ENCODE measurements around the gene APOBEC3G.

APOBEC3G gene

DNA sequence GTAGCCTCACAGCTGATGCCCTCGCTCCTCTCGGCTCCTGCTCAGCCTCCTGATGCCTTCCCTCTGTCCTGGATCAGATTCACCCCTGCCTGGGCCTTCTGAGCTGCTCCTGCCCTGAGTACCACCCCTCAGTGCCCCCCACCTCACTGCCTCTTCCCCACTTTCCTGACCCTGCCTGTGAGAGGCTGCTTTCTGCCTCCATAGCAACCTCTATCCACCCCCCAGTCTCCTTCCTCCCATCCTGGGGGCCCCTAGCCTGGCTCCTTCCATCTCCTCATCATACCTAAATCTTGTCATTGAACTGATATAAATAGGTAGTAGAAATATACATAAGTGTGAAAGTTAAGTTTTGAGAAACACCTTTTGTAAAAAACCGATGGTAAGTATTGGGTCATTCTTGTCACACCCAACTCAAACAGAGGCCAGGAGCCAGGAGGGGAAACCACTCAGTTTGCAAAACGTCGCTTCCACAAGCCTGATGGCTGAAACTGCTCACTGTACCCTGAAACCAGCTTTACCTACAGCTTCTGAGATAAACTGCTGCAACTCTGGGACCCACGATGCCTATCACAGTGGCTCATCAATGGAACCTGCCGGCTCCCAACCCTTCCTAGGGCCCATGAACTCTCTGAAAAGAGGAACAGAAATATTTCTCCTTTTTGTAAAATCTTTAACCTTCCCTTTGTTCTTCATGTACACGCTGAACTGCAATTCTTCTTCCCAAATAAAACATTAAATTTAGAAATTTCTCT is 15.2 kb downstream of the APOBEC3G start:
- no peak for DNase-seq

DNA sequence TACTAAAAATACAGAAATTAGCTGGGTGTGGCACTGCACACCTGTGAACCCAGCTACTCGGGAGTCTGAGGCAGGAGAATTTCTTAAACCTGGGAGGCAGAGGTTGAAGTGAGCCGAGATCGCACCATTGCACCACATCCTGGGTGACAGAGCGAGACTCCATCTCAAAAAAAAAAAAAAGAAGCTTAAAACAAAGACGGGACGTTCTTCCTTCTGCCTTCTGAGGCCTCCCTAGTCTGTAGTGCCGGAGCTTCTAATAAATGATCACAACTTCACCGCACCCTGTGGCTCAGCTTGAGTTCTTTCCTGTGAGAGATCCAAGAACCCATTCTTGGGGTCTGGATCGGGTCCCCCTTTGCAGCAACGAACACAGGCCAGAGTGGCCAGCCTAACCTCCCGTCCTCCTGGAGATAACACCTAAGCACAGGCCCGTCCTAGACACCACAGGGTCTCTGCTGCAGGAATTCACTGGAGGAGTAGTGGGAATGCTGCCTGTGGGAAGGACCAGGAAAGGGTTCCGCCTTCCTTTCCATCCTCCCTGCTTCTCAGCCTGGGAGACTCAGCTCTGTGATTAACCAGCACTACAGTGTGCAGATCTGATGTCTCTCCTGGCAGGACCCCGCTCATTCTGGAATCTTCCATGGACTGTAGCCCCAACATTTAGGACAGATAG is 17.8 kb downstream of the APOBEC3G start:
- DNase-seq, result no peak

DNA sequence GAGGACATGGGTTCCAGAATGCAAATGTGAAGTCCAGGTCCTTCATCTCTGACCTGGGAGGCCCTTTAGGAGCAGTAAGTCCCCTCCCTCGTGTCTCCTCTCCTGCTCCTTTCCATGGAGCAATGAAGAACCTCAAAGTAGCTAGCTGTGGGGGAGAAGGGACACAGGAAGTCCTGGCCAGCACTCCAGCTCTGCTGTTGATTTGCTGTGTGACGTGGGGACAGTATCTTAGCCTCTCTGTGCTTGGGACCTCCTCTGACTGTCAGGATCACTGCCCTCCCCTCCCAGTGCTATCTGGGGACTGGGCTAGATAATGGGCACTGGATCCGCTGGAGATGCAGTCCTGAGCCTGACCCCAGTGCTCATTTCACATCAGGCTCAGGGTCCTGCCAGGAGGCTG is 18.9 kb downstream of the APOBEC3G start:
- no peak for DNase-seq

DNA sequence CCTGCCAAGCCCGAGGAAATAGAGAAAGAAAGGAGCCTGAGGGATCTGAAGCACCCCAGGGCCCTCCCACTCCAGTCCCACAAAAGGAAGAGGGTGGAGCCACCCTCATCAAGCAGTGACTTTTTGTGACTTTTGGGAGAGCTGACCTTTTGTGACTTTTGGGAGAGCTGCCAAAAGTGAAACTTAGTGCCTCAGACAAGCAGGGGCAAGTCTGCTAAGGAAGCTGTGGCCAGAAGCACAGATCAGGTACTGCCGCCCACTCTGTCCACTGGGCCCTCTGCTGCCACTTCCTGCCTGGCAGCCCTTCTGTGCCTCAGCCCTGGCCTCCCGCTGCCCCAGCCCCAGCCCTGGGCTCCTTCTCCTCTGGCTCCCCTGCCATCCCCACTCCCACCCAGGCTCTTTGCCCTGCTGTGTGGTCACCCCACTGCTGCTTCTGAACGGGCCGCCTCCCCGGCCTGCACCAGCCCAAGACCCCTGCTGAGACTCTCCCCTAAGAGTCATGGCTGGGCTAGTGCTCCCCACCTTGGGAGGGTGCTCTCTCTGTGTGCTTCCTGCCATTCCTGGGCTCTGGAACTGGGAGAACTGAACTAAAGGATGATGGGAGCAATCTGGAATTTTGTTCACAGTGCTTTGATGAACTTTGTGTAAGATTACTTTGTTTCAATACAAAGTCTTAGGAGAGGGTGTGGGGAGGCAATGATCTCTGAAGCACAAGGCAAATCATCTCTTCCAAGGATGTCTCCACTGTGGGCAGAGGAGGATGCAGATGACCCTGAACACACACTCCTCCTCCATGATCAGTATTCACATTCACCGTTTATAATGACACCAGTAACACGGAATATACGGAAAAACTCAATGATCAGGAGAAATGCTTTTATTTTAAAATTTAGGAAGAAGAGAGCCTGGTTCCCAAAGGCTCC is 20.3 kb downstream of the APOBEC3G start, which contains the start of gene APOBEC3H:
Gene APOBEC3H (plus strand): TSS at position 147 of the 923 bp plus-strand sequence. CDS start 3,035 bp downstream, outside the sequence.
- DNase-seq, result no peak

DNA sequence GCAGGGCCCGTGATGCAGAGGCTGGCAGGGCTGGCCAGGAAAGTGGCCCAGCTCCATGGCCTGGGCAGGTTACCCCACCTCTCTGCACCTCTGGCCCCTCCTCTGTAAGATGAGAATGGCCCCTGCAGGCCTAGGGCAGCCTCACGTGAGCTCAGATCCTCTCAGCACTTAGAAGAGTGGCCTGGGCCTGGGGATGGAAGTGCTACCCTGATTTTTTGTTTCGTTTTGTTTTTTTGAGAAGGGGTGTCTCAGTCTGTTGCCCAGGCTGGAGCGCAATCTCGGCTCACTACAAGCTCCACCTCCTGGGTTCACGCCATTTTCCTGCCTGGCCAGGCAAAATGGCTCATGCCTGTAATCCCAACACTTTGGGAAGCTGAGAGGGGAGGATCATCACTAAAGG is 21.0 kb downstream of the APOBEC3G start:
- no peak for DNase-seq

DNA sequence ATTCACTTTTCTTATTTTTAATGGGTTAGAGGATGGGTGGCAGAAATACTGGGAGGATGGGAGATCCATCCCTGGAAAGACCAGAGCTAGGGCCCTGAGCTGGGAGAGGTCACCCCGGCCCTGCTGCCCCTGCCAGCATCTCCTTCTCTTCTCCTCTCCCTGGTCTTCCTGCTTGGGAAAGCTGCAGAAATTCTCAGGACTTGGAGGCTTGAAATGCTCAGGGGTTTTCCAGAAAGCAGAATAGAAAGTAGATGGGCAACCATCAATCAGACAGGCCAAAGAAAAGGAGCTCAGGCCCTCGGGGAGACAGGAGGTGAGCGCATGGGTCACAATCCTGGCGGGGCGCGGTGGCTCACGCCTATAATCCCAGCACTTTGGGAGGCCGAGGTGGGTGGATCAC is 21.5 kb downstream of the APOBEC3G start:
- DNase-seq, result no peak

DNA sequence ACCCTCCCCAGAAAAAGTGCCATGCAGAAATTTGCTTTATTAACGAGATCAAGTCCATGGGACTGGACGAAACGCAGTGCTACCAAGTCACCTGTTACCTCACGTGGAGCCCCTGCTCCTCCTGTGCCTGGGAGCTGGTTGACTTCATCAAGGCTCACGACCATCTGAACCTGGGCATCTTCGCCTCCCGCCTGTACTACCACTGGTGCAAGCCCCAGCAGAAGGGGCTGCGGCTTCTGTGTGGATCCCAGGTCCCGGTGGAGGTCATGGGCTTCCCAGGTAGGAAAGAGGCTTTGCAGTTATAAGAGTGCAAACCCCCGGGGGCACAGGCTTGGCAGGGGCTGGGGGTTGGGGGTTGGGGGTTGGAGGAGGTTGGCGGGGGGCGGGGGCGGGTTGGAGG is 24.2 kb downstream of the APOBEC3G start:
- no peak for DNase-seq

DNA sequence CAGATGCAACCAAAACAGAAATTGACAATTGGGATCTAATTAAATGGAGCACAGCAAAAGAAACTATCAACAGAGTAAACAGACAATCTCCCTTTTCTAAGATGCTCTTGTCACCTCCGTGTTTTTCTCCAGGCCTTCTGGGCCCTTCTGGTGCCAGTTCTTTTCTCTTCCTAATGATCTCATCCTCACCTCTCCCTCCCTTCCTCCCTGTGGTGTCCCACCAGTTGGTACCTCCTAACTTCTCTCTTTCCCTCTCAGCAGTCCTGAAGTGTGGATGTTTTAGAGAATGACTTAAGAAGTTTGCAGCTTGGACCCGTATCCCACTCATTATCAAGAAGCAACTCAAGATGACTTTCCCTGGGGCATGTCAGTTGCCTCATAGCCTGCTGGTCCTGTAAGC is 26.4 kb downstream of the APOBEC3G start:
- DNase-seq, result no peak

DNA sequence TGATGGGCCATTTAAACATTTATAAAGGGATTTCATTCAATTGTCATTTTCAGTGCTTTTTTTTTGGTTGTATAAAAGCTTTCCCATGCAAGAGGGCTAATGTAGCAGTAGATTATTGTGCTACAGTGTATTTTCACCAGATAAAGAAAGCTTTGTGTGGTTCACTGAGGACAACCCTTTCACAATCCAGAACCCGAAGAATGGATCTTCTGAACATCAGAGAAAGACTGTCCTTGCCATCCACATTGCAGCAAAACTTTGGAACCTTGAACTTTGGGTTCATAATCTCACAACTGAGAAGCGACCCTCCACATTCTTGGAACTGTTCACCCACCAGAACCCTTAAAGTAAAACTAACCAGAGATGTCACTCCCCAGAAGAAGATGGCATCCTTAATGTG is 29.3 kb downstream of the APOBEC3G start:
- DNase-seq, result no peak

DNA sequence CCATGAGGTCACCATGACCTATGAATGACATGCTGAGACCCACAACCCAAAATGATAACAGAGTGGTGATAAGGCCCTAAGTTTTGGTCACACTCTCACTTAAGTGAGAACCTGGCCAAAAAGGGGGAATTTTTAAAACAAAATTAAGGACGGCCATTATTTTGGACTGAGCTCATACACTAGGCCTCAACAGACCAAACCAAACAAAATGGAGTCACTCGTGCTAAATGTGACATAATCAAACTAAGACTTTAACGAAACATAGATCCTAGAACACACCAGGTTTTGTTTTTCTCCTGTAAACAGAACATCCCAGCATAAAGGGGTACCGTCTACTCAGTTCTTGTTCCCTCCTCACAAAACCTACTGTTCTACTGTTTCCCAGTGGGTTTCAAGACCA is 31.4 kb downstream of the APOBEC3G start:
- DNase-seq, result no peak

DNA sequence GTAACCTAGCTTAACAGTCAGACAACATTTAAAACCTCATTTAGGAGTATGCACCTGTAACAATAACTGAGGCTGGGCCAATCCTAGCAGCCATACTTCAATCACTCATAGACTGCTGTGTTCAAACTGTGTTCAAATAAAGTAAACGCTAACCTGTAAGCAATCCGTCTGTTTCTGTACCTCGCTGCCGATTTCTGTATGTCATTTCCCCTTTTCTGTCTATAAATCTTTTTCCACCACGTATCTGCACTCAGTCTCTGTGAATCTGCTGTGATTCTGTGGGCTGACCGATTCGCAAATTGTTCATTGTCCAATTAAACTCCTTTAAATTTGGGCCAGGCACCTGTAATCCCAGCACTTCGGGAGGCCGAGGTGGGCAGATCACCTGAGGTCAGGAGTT is 32.3 kb downstream of the APOBEC3G start:
- DNase-seq, result no peak

DNA sequence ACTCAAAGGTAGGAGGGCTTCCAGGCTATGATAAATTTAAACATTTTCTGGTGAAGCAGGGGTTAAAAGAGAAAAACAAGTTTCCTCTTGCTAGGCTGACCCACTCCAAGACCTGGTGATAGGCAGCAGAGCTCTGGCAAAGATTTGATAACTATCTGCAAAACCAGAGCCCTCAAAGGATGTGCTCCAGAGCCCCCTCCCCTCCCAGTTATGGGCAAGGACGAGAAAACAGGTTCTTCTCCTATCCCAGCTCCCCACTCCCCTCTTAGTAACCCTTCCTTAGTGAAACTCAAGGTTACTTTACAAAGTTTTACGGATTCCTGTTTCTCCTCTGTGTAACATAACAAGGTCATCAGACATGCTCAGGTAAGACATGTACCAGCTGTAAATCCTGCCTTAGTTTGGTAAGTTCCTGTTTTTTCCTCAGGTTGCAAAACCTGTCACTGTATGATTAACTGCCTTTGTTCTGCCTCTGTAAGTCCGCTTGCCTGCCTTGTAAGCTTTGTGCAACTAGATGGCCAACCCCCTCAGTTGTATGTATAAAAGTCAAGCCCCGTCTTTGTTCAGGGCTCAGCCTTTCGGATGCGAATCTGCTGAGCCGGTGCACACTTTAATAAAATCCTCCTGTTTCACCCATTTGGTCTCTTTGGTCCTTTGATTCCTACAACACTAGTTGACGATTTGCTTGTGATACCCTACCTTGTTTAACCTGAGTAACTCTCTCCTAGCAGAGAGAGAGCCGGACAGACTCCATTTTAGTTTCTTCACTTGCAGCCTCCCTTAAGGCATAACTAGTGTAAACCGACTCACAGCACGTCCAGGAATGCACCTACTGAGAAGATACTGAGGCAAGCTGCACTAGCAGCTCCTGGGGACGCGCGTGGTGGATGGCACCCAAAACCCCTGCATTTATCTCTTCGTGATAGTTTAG is 33.8 kb downstream of the APOBEC3G start:
- DNase-seq, result no peak

DNA sequence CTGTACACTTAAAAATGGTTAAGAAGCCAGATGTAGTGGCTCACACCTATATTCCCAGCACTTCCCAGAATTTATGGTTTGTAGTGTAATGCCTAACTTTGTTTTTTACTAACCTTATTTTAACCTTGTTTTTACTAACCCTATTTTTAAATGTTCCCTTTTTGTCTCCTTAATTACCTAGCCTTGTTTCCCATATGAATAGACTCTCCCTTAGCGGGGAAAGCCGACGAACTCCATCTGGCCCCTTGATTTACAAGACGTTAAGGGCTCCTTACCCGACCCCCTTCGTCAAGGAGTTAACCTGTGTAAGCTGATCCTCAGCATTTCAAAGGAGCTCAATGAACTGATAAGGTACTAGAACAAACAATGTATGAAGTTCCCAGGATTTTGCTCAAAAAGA is 37.0 kb downstream of the APOBEC3G start:
- DNase-seq, result peak; percentile 39

DNA sequence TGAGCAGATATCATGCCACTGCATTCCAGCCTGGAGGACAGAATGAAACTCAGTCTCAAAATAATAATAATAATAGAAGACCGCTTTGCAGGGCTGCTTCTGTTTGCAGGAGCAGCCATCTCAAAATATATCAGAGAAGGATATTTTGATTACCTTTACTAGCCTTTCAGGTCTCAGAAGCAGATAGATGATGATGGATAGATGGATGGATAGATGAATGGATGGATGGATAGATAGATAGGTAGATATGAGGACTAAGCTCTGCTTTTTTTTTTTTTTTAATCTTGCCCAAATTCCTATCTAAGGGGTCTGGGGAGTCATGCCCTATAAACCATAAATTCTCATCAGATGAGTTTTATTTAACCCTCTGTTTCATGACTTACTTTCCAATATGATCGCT is 38.5 kb downstream of the APOBEC3G start:
- DNase-seq, result no peak

DNA sequence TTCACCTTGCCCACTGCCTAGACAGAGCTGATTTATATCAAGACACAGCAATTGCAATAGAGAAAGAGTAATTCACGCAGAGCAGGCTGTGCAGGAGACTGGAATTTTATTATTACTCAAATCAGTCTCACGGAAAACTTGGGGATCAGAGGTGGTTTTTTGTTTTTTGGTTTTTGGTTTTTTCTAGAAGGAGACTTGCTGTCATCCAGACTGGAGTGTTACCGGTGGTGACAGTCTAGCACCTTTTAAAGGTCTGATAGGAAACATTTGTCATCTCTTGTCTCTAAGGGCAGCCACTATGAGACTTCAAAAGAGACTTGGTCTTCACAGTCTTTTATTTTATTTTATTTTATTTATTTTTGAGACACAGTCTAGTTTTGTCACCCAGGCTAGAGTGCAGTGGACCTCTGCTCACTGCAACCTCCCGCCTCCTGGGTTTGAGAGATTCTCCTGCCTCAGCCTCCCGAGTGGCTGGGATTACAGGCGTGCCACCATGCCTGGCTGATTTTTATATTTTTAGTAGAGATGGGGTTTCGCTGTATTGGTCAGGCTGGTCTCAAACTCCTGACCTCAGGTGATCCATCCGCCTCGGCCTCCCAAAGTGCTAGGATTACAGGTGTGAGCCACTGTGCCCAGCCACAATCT is 39.0 kb downstream of the APOBEC3G start:
- DNase-seq, result no peak

DNA sequence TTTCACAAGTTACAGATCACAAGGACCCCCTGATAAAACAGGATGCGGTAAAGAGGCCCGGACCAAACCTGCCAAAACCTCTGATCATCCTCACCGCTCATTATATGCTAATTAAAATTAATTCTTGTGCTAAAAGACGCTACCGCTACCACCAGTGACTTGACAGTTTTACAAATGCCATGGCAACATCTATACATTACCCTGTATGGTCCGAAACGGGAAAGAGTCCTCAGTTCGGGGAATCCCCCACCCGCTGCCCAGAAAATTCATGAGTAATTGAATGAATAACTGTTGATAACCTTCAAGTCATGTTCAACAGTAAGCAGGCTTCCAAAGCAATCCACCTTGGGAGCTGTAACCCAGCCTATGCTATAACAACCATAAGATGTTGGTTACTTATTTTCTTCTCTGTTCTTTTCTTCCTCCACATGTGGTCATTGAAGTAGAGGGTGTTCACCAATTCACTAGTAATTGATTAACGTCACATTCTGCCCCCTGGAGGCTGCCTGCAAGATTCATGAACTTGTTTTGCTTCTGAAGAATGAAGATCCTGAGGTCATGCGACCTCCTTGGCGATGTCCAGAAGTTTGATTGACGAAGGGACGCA is 40.6 kb downstream of the APOBEC3G start:
- no peak for DNase-seq

DNA sequence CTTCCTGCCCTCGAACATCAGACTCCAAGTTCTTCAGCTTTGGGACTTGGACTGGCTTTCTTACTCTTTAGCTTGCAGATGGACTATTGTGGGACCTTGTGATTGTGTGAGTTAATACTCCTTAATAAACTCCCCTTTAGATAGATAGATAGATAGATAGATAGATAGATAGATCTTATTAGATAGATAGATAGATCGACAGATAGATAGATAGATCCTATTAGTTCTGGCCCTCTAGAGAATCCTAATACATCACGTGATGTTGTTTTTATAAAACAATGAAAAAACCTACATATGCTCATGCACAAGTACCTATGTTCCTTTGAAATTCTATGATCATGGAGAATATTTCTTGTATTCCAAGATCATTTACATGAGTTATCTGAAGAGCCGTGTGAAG is 43.9 kb downstream of the APOBEC3G start:
- DNase-seq, result no peak

DNA sequence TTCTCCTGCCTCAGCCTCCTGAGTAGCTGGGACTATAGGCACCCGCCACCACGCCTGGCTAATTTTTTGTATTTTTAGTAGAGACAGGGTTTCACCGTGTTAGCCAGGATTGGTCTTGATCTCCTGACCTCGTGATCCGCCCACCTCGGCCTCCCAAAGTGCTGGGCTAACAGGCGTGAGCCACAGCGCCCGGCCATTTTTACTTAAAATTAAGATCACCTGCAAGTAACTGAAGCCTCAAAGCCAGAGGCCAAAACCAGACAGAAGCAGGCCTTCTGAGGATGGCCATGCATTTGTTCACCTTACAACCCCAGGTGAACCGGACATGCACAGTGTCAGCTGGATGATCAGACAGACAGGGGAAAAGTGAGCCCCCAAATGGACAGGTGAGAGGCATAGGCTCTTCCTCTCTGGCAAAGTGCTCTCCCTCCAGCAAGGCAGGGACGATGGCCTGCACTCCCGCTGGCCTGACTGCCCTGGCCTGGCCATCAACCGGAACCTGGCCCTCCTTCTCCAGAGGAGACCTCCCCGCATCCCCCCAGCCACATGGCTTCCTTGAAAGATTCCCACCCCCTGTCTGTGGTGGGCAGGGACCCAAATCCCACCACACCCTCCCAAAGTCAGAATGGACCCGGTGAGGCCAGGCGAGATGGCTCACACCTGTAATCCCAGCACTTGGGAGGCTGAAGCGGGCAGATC is 45.8 kb downstream of the APOBEC3G start:
- no peak for DNase-seq

DNA sequence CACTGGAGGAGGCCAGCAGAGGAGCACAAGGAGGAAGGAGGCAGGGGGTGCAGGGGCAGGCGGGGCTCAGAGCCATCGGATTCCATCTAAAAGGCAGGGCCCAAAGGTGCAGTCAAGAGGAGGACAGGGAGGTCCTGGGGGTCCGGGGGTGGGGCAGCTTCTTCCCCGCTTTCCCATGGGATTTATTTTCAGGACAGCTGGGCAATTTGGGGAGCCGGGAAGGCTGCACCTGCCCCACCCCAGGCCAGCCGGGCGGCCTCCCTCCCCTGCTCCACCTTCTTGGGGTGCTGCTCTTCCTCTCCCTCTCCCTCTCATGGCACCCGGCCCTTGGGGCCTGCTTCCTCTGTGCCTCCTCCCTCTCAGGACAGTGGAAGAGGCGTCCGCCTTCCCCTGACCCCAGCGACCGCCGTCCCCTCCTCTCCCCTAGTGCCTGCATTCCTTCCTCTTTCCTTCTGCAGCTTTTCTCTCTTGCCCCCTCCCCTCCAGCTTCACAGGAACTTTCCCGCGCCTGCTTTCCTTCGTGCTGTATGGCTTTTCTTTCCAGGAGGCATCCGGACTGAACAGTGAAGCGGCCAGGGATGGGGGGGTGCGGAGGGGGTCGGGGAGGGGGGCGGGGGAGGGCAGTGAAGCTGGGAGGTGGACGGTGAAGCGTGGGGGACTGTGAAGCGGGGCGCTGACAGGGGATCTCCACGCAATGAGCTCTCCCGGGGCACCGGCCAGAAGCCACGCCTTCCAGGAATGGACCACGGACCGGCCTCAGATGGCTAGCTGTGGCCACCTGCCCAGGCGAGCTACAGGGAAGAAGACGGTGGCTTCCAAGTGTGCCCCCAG is 46.9 kb downstream of the APOBEC3G start:
- no peak for DNase-seq

DNA sequence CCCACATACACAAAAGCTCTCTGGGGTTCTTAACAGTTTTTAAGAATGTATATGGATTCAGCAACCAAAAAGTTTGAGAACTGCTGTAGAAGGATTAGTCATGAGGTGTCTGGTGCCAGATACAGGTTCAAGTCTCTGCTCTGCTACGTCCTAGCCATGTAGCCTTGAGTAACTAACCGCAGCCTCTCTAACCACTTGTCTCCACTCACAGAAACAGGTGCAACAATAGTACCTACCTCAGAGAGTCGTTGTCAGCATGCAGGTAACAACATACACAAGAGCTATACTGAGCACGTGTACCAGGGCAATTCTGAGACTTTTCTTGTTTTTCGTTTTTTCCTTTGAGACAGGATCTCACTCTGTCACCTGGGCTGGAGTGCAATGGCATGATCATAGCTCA is 48.5 kb downstream of the APOBEC3G start:
- DNase-seq, result no peak
